GM21576 (cell line): ENCODE results near the gene ZDHHC14.
"Not testable (repeated sequence)": the region's sequence is repeated elsewhere in the genome, so short reads cannot be mapped to it uniquely, and the experiment has no call there.

Experiments
- ATAC-seq: cut with Tn5 transposase; IDR thresholded peaks from one replicate; pipeline ENCODE4 v1.9.1; 2021; ENCODE audit warnings: mild to moderate bottlenecking, moderate library complexity; ENCODE audit not compliant: unreplicated experiment

The ZDHHC14 gene

GRCh38 chr6:157379656-157380457 is 1.1 kb upstream of the ZDHHC14 start:
- peak; percentile 77 for ATAC-seq

- peak; percentile 6 for ATAC-seq
These were observed 572 bp upstream of the ZDHHC14 start for GRCh38 chr6:157380458-157380778.

GRCh38 chr6:157381631-157382621 is 936 bp downstream of the ZDHHC14 start:
- ATAC-seq, result peak; percentile 15

- no peak for ATAC-seq
These were observed 1.8 kb downstream of the ZDHHC14 start for GRCh38 chr6:157382821-157383220.

GRCh38 chr6:157383471-157383870 is 2.5 kb downstream of the ZDHHC14 start:
- ATAC-seq, result no peak

GRCh38 chr6:157384962-157385361 is 4.0 kb downstream of the ZDHHC14 start:
- not testable (repeated sequence) for ATAC-seq

GRCh38 chr6:157385482-157385881 is 4.5 kb downstream of the ZDHHC14 start:
- no peak for ATAC-seq

- no peak for ATAC-seq
These were observed 5.0 kb downstream of the ZDHHC14 start for GRCh38 chr6:157386023-157386422.

- ATAC-seq, result no peak
These were observed 5.5 kb downstream of the ZDHHC14 start for GRCh38 chr6:157386454-157386853.

GRCh38 chr6:157388924-157389323 is 7.9 kb downstream of the ZDHHC14 start:
- ATAC-seq, result no peak

GRCh38 chr6:157390273-157391060 is 9.5 kb downstream of the ZDHHC14 start:
- no peak for ATAC-seq

- no peak for ATAC-seq
These were observed 12.1 kb downstream of the ZDHHC14 start for GRCh38 chr6:157392927-157393668.

- no peak for ATAC-seq
These were observed 12.8 kb downstream of the ZDHHC14 start for GRCh38 chr6:157393669-157394327.

- ATAC-seq, result not testable (repeated sequence)
These were observed 14.2 kb downstream of the ZDHHC14 start for GRCh38 chr6:157395199-157395598.

GRCh38 chr6:157396026-157396425 is 15.0 kb downstream of the ZDHHC14 start:
- ATAC-seq, result no peak

- ATAC-seq, result no peak
These were observed 16.7 kb downstream of the ZDHHC14 start for GRCh38 chr6:157397660-157398059.

GRCh38 chr6:157398151-157398550 is 17.2 kb downstream of the ZDHHC14 start:
- no peak for ATAC-seq

- ATAC-seq, result no peak
These were observed 19.7 kb downstream of the ZDHHC14 start for GRCh38 chr6:157400676-157401075.

GRCh38 chr6:157401734-157402338 is 20.8 kb downstream of the ZDHHC14 start:
- no peak for ATAC-seq
